ENCODE results near the gene TEAD2. TPM values are rescaled to one million over a fixed set of nuclear protein-coding genes. Genes with fewer than 3 reads are reported as not detected.
A peak's percentile ranks its signal among the peaks of the same experiment; 100 is the strongest.
"Not testable (repeated sequence)": the region's sequence is repeated elsewhere in the genome, so short reads cannot be mapped to it uniquely, and the experiment has no call there.

The TEAD2 gene
- total RNA-seq, 6 experiments from 2014 or later: 16.5 to 23.1 (median 20.8) TPM

DNA sequence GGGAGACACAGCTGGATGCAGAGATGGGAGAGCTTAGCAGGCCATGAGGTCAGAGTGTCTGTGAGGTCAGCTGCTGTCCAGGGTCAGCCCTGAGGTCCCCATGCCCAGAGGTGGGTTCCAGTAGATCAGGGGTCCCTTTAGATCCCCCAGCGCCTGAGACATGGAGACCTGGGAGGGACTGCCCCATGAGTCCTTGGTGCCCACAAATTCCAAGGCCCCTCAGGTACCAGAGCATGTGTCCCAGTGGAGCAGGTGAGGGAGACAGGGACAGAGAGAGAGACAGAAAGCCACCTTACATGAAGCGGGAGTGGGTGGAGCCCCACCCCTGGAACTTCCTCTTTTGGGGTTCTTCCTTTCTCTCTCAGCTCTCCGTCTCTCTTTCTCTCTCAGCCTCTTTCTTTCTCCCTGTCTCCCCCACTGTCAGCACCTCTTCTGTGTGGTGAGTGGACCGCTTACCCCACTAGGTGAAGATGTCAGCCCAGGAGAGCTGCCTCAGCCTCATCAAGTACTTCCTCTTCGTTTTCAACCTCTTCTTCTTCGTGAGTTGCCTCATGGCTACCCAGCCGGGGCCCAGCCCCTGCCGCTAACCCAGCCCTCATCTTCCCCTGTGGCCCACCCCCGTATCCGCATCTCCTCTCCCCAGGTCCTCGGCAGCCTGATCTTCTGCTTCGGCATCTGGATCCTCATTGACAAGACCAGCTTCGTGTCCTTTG, 27.0 kb downstream of the TEAD2 start, which contains the start of gene CD37:
Gene CD37, plus strand, starts transcription at position 336 of the 713 bp plus-strand sequence. Its CDS starts 135 bp downstream, at position 471.
- peaks cover 16% of the 10 kb centered on the region for H3K27me3 Mint-ChIP-seq (ENCODE audit: insufficient read depth)
- TF ChIP-seq, protein P1, sequence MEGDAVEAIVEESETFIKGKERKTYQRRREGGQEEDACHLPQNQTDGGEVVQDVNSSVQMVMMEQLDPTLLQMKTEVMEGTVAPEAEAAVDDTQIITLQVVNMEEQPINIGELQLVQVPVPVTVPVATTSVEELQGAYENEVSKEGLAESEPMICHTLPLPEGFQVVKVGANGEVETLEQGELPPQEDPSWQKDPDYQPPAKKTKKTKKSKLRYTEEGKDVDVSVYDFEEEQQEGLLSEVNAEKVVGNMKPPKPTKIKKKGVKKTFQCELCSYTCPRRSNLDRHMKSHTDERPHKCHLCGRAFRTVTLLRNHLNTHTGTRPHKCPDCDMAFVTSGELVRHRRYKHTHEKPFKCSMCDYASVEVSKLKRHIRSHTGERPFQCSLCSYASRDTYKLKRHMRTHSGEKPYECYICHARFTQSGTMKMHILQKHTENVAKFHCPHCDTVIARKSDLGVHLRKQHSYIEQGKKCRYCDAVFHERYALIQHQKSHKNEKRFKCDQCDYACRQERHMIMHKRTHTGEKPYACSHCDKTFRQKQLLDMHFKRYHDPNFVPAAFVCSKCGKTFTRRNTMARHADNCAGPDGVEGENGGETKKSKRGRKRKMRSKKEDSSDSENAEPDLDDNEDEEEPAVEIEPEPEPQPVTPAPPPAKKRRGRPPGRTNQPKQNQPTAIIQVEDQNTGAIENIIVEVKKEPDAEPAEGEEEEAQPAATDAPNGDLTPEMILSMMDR (IDR thresholded peaks at IDR 0.05): no peak
- peaks cover under 1% of the 10 kb centered on the region; the same call in 1 of the 2 replicates for H3K36me3 Mint-ChIP-seq (ENCODE audit: low read depth)
- H3K4me1 Mint-ChIP-seq (ENCODE audit: low read depth): no peaks in the 10 kb centered on the region; the same call in 1 of the 2 replicates
- H3K9me3 Mint-ChIP-seq: no peaks in the 10 kb centered on the region
- no peak within 1 kb of the TSS for H3K27ac Mint-ChIP-seq
- H3K4me3 Mint-ChIP-seq: no peak within 1 kb of the TSS
- no peak for DNase-seq

DNA sequence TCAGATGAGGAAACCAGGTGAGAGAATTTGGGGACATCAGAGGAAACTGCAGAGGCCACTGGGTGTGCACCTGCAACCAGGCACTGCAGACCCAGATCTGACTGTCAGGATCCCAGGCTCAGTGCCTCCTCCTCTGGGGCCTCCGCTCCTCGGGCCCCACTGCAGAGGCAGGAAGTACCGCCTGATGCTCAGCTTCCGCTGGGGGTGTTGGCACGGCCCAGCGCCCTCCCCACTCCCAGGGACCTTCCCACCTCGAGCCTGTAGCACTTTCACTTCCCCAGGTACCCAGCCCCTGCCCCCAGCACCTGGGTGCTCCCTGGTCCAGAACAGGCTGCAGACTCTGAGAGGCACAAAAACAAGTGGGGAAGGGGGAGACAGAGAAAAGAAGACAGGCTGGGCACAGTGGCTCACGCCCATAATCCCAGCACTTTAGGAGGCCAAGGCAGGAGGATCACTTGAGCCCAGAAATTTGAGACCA, 28.4 kb downstream of the TEAD2 start:
- Mint-ChIP-seq H3K36me3 (ENCODE audit: low read depth) (no peaks in the 10 kb centered on the region), H3K27ac (no peak overlapping the region), H3K4me1 (ENCODE audit: low read depth) (no peaks in the 10 kb centered on the region; the same call in 1 of the 2 replicates), H3K9me3 (no peaks in the 10 kb centered on the region), H3K4me3 (no peak overlapping the region), H3K27me3 (ENCODE audit: insufficient read depth) (peaks cover 16% of the 10 kb centered on the region)
- TF ChIP-seq, protein P1 (IDR thresholded peaks at IDR 0.05): no peak
- no peak for DNase-seq

DNA sequence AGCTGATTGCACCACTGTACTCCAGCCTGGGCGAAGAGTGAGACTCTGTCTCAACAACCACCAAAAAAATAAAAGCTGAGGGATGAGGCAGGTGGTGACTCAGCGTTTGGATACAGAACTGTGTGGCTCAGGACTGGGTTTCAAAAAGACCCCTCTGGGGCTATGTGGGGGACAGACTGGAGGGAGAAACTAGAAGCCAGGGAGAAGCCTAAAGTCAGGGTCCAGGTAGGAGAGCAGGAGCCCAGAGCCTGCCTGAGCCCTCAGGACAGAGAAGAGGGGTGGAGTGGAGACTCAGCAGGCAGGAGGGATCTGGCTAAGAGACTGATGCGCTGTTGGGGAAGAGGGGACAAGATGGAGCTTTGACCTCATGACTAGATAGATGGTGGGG, 28.8 kb downstream of the TEAD2 start:
- Mint-ChIP-seq H3K4me3 (no peak overlapping the region), H3K27me3 (ENCODE audit: insufficient read depth) (peaks cover 12% of the 10 kb centered on the region), H3K36me3 (ENCODE audit: low read depth) (no peaks in the 10 kb centered on the region), H3K9me3 (no peaks in the 10 kb centered on the region), H3K27ac (no peak overlapping the region), H3K4me1 (ENCODE audit: low read depth) (no peaks in the 10 kb centered on the region; the same call in 1 of the 2 replicates)
- TF ChIP-seq, protein P1 (IDR thresholded peaks at IDR 0.05): no peak
- DNase-seq: no peak

DNA sequence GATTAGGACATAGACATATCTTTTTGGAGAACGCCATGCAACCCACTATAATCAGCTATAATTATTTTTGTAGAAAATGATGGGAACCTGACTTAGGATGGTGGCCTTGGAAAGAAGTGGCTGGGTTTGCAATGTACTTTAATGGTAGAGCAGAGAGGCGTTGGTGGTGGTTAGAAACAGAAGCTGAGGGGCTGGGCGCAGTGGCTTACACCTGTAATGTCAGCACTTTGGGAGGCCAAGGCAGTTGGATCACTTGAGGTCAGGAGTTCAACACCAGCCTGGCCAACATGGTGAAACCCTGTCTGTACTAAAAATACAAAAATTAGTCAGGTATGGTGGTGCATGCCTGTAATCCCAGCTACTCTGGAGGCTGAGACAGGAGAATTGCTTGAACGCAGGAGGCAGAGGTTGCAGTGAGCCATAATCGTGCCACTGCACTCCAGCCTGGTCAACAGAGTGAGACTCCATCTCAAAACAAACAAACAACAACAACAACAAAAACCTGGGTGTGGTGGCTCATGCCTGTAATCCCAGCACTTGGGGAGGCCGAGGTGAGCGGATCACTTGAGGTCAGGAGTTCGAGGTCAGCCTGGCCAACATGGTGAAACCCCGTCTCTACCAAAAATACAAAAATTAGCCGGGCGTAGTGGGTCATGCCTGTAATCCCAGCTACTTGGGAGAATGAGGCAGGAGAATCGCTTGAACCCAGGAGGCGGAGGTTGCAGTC, 29.4 kb downstream of the TEAD2 start:
- DNase-seq; H3K4me3 Mint-ChIP-seq; H3K27ac Mint-ChIP-seq; H3K9me3 Mint-ChIP-seq; H3K4me1 Mint-ChIP-seq (ENCODE audit: low read depth); H3K36me3 Mint-ChIP-seq (ENCODE audit: low read depth): not testable (repeated sequence)
- peaks cover 12% of the 10 kb centered on the region for H3K27me3 Mint-ChIP-seq (ENCODE audit: insufficient read depth)

DNA sequence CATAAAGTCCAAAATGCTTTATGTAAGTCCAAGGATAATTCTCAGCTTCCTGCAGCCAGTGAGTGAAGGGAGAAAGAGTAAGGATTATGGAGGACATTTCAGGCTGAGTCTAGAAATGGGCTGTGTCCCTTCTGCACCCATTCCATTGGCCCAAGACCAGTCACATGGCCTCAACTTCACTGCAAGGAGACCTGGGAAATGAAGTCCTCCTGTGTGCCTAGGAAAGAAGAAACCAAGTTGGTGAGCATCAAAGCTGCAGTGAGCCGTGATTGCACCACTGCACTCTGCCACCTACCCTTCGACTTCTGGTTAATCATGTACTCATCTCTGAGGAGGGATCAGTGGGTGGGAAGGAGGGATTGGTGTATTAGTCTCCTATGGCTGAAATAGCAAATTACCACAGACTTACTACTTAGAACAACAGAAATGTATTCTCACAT, 30.6 kb downstream of the TEAD2 start:
- H3K4me1 Mint-ChIP-seq (ENCODE audit: low read depth): no peaks in the 10 kb centered on the region; the same call in 1 of the 2 replicates
- TF ChIP-seq, protein P1 (IDR thresholded peaks at IDR 0.05): no peak
- peaks cover 12% of the 10 kb centered on the region for H3K27me3 Mint-ChIP-seq (ENCODE audit: insufficient read depth)
- DNase-seq: peak; percentile 28
- no peak overlapping the region for H3K27ac Mint-ChIP-seq
- H3K36me3 Mint-ChIP-seq (ENCODE audit: low read depth): no peaks in the 10 kb centered on the region
- H3K4me3 Mint-ChIP-seq: no peak overlapping the region
- no peaks in the 10 kb centered on the region for H3K9me3 Mint-ChIP-seq

DNA sequence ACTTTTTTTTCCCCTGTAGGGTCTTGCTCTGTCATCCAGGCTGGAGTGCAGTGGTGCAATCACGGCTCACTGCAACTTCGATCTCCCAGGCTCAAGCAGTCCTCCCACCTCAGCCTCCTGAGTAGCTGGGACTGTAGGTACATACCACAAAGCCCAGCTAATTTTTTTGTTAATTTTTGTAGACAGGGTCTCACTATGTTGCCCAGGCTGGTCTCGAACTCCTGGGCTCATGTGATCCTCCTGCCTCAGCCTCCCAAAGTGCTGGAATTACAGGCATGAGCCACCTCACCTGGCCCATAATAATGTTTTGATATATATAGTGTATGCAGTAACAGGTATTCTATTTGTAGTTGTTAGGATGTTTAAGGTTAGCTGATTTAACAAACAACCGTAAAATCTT, 31.0 kb downstream of the TEAD2 start:
- H3K27me3 Mint-ChIP-seq (ENCODE audit: insufficient read depth): peaks cover 12% of the 10 kb centered on the region
- not testable (repeated sequence) for H3K36me3 Mint-ChIP-seq (ENCODE audit: low read depth); H3K9me3 Mint-ChIP-seq; DNase-seq; H3K4me3 Mint-ChIP-seq; H3K4me1 Mint-ChIP-seq (ENCODE audit: low read depth); H3K27ac Mint-ChIP-seq
